IMR-90 (cell line): ENCODE measurements around the gene CDH2. TPM values are rescaled to one million over a fixed set of nuclear protein-coding genes. Genes with fewer than 3 reads are reported as not detected.

Source experiments
- ATAC-seq: fragments of 200-7000 bp; cut with Tn5 transposase; 2 replicates; pipeline ENCODE4 v1.9.1; 2020; ENCODE audit warnings: low read depth, mild to moderate bottlenecking, moderate library complexity
- BruUV-seq: library from RNA; stranded (reverse); fragments of 400-500 nt; replicated peaks from 2 replicates; lab custom pipeline; 2021; lab: Mats Ljungman, UMichigan
- CTCF ChIA-PET: fragments of 300-600 bp; formaldehyde crosslinking; extraction: SDS; loops from one replicate; lab custom pipeline; 2021; ENCODE audit warnings: antibody characterized with exemption; lab: Yijun Ruan, JAX
- POLR2A ChIA-PET: fragments of 300-600 bp; sonication (Branson Sonifier 250); formaldehyde crosslinking; loops from one replicate; lab custom pipeline; 2022; ENCODE audit warnings: antibody characterized with exemption; ENCODE audit not compliant: unreplicated experiment; lab: Charles Lee
- DNase-seq: peaks from one replicate; pipeline ENCODE4 v3.0.0; 2013
- H2AFZ ChIP-seq: replicated peaks from 2 replicates; pipeline ENCODE3; 2013; ENCODE audit warnings: low read length, mild to moderate bottlenecking; ENCODE audit not compliant: poor library complexity
- H2AK5ac ChIP-seq: 2 replicates; pipeline ENCODE4 v1.6.1; 2013; ENCODE audit warnings: low read depth, low read length, inconsistent platforms
- H2AK9ac ChIP-seq: replicated peaks from 2 replicates; pipeline ENCODE3; 2013; ENCODE audit warnings: mild to moderate bottlenecking, low read depth, low read length, moderate library complexity; ENCODE audit not compliant: poor library complexity
- H2BK120ac ChIP-seq: 2 replicates; pipeline ENCODE4 v1.6.1; 2013; ENCODE audit warnings: low read depth, low read length, inconsistent platforms
- H2BK15ac ChIP-seq: 3 replicates; pipeline ENCODE4 v1.6.1; 2013; ENCODE audit warnings: low read depth, low read length, inconsistent platforms
- H2BK20ac ChIP-seq: 2 replicates; pipeline ENCODE4 v1.6.1; 2013; ENCODE audit warnings: low read depth, mild to moderate bottlenecking, inconsistent platforms, low read length, moderate library complexity
- H2BK5ac ChIP-seq: 2 replicates; pipeline ENCODE4 v1.6.1; 2013; ENCODE audit warnings: mild to moderate bottlenecking, low read depth, low read length, inconsistent platforms; ENCODE audit not compliant: poor library complexity, severe bottlenecking
- H3K14ac ChIP-seq: replicated peaks from 2 replicates; pipeline ENCODE4 v1.6.1; 2013; ENCODE audit warnings: low read depth, low read length, inconsistent platforms
- H3K18ac ChIP-seq: 2 replicates; pipeline ENCODE4 v1.6.1; 2013; ENCODE audit warnings: low read depth, low read length, control low read depth
- H3K23ac ChIP-seq: 2 replicates; pipeline ENCODE4 v1.6.1; 2013; ENCODE audit warnings: low read depth, low read length, inconsistent platforms
- H3K27ac ChIP-seq: 2 replicates; pipeline ENCODE4 v1.5.1; 2013; ENCODE audit warnings: mild to moderate bottlenecking, control low read depth, low read length; ENCODE audit not compliant: insufficient read depth
- H3K27me3 ChIP-seq: 2 replicates; pipeline ENCODE4 v1.6.1; 2013; ENCODE audit warnings: low read length; ENCODE audit not compliant: control insufficient read depth, insufficient read depth
- H3K36me3 ChIP-seq: 2 replicates; pipeline ENCODE4 v1.6.1; 2013; ENCODE audit warnings: low read length, mixed read lengths; ENCODE audit not compliant: control insufficient read depth, insufficient read depth
- H3K4ac ChIP-seq: 2 replicates; pipeline ENCODE4 v1.6.1; 2013; ENCODE audit warnings: low read depth, low read length, inconsistent platforms
- H3K4me1 ChIP-seq: 2 replicates; pipeline ENCODE4 v1.6.1; 2013; ENCODE audit warnings: low read length, mixed read lengths; ENCODE audit not compliant: control insufficient read depth, insufficient read depth
- H3K4me2 ChIP-seq: 2 replicates; pipeline ENCODE4 v1.6.1; 2013; ENCODE audit warnings: low read depth, mild to moderate bottlenecking, control low read depth, low read length, moderate library complexity
- H3K4me3 ChIP-seq: 2 replicates; pipeline ENCODE4 v1.5.1; 2013; ENCODE audit warnings: low read depth, mild to moderate bottlenecking, control low read depth, low read length, moderate library complexity; ENCODE audit not compliant: insufficient read depth
- H3K56ac ChIP-seq: 2 replicates; pipeline ENCODE4 v1.6.1; 2013; ENCODE audit warnings: low read length, inconsistent platforms; ENCODE audit not compliant: insufficient read depth; ENCODE audit errors: extremely low read depth
- H3K79me1 ChIP-seq, 2 experiments: 2 replicates each; pipeline ENCODE4 v1.6.1; 2013; ENCODE audit warnings: low read length in 2 of 2, inconsistent platforms in 1 of 2, low read depth in 1 of 2
- H3K9ac ChIP-seq: 2 replicates; pipeline ENCODE4 v1.6.1; 2013; ENCODE audit warnings: low read depth, low read length, control low read depth
- H3K9me1 ChIP-seq: 2 replicates; pipeline ENCODE4 v1.6.1; 2013; ENCODE audit warnings: low read length, inconsistent platforms; ENCODE audit not compliant: insufficient read depth
- H3K9me3 ChIP-seq: 2 replicates; pipeline ENCODE4 v1.6.1; 2013; ENCODE audit warnings: low read length; ENCODE audit not compliant: control insufficient read depth, insufficient read depth
- H4K20me1 ChIP-seq: 2 replicates; pipeline ENCODE4 v1.6.1; 2013; ENCODE audit warnings: low read length, inconsistent platforms; ENCODE audit not compliant: insufficient read depth
- H4K5ac ChIP-seq: 2 replicates; pipeline ENCODE4 v1.6.1; 2013; ENCODE audit warnings: mild to moderate bottlenecking, low read depth, low read length, control low read depth
- H4K8ac ChIP-seq, 2 experiments: 2 replicates each; pipeline ENCODE4 v1.6.1; 2013; ENCODE audit warnings: low read depth in 2 of 2, low read length in 2 of 2, control low read depth in 1 of 2, inconsistent platforms in 1 of 2
- H4K91ac ChIP-seq: 2 replicates; pipeline ENCODE4 v1.6.1; 2013; ENCODE audit warnings: low read depth, low read length, inconsistent platforms; ENCODE audit not compliant: insufficient read depth
- BHLHE40 ChIP-seq: fragments of 150-350 bp; IDR thresholded peaks from 2 replicates; pipeline ENCODE4 v1.6.1; 2016; ENCODE audit warnings: mild to moderate bottlenecking, low read depth, low read length
- CEBPB ChIP-seq: IDR thresholded peaks from 2 replicates; pipeline ENCODE4 v1.6.1; 2012; ENCODE audit warnings: low read depth, low read length, improper control_type of control experiment
- CTCF ChIP-seq: conservative IDR thresholded peaks from 2 replicates; pipeline ENCODE4 v1.5.1; 2012; ENCODE audit warnings: mild to moderate bottlenecking, low read depth, low read length, improper control_type of control experiment
- FOS ChIP-seq: fragments of 150-350 bp; IDR thresholded peaks from 2 replicates; pipeline ENCODE4 v1.6.1; 2016; ENCODE audit warnings: low read depth, low read length
- MAFK ChIP-seq: IDR thresholded peaks from 2 replicates; pipeline ENCODE4 v1.6.1; 2012; ENCODE audit warnings: low read depth, low read length, improper control_type of control experiment
- MAZ ChIP-seq: IDR thresholded peaks from 2 replicates; pipeline ENCODE4 v1.6.1; 2012; ENCODE audit warnings: low read depth, mild to moderate bottlenecking, low read length, improper control_type of control experiment, moderate library complexity, borderline replicate concordance
- MXI1 ChIP-seq: IDR thresholded peaks from 2 replicates; pipeline ENCODE4 v1.6.1; 2012; ENCODE audit warnings: low read depth, mild to moderate bottlenecking, low read length, moderate library complexity, borderline replicate concordance
- NFE2L2 ChIP-seq: fragments of 150-350 bp; IDR thresholded peaks from 2 replicates; pipeline ENCODE4 v1.6.1; 2016; ENCODE audit warnings: low read depth, mild to moderate bottlenecking, low read length
- POLR2A ChIP-seq: IDR thresholded peaks from 2 replicates; pipeline ENCODE4 v1.6.1; 2012; ENCODE audit warnings: mild to moderate bottlenecking, low read depth, low read length
- RCOR1 ChIP-seq: IDR thresholded peaks from 2 replicates; pipeline ENCODE4 v1.6.1; 2012; ENCODE audit warnings: mild to moderate bottlenecking, low read length, improper control_type of control experiment; ENCODE audit not compliant: insufficient replicate concordance
- RFX5 ChIP-seq: IDR thresholded peaks from 2 replicates; pipeline ENCODE4 v1.8.0; 2012; ENCODE audit warnings: low read depth, mild to moderate bottlenecking, low read length, moderate library complexity
- SMC3 ChIP-seq: fragments of 150-350 bp; IDR thresholded peaks from 2 replicates; pipeline ENCODE4 v1.6.1; 2016; ENCODE audit warnings: low read depth, mild to moderate bottlenecking, antibody characterized with exemption, low read length, moderate library complexity
- USF2 ChIP-seq: fragments of 150-350 bp; IDR thresholded peaks from 2 replicates; pipeline ENCODE4 v1.6.1; 2017; ENCODE audit warnings: mild to moderate bottlenecking, antibody characterized with exemption, low read length, low read depth
- WGBS, 2 experiments: methylation state at CpG; one replicate each; pipeline versions ENCODE4 v1.1.5 to v1.1.7; 2013; ENCODE audit warnings: missing lambda C conversion rate in 2 of 2; ENCODE audit not compliant: insufficient read length in 1 of 2; ENCODE audit errors: extremely low coverage in 2 of 2; 5-methylcytosine and 5-hydroxymethylcytosine counted together
- dilution Hi-C: fragments of 300-500 bp; cut with HindIII; formaldehyde crosslinking; loops from one replicate; pipeline ENCODE4 v1.14.3; 2018; ENCODE audit warnings: low sequenced_read_pairs; ENCODE audit not compliant: unreplicated experiment
- in situ Hi-C: fragments of 300-500 bp; cut with MboI; formaldehyde crosslinking; loops from 3 replicates; pipeline ENCODE4 v1.14.3; 2019; ENCODE audit warnings: low sequenced_read_pairs, inconsistent platforms, mixed read lengths
- intact Hi-C: fragments of 100-400 bp; cut with micrococcal nuclease; formaldehyde crosslinking; loops from 2 replicates; pipeline ENCODE4 v1.10.0; 2022
- polyA plus RNA-seq, 3 experiments: library from polyadenylated mRNA; depleted of rRNA; stranded (reverse); fragments of >200 nt; gene quantifications; 2 replicates each; pipeline ENCODE4 v1.2.3, GENCODE V29; 2012; ENCODE audit warnings: low replicate concordance in 1 of 3
- total RNA-seq: library from RNA; depleted of rRNA; stranded (reverse); fragments of >200 nt; gene quantifications from 2 replicates; pipeline ENCODE4 v1.2.3, GENCODE V29; 2012
- TF ChIP-seq, protein P1 (sequence below): fragments of 150-350 bp; IDR thresholded peaks from 2 replicates; pipeline ENCODE4 v1.6.1; 2016; ENCODE audit warnings: low read depth, mild to moderate bottlenecking, low read length, moderate library complexity, borderline replicate concordance

The CDH2 gene
- total and polyA plus RNA-seq, 2 of the 4 experiments (the other 2 are of a cell fraction) = 55.6 to 111 TPM

- no peaks in the 10 kb centered on the region for H4K20me1 ChIP-seq
- peak overlapping the region; percentile 95 for H3K4ac ChIP-seq
- H3K14ac ChIP-seq = peak overlapping the region; percentile 98
- peak overlapping the region; percentile 95 for H3K23ac ChIP-seq
- ATAC-seq (peak; percentile 85), DNase-seq (peak; percentile 94)
- H2BK15ac ChIP-seq = peak overlapping the region; percentile 94
- peak overlapping the region; percentile 98 for H2BK20ac ChIP-seq
- H2AFZ ChIP-seq = no peak overlapping the region
- no peak overlapping the region for H3K4me3 ChIP-seq
- peaks cover 17% of the 10 kb centered on the region for H3K9me1 ChIP-seq
- intact Hi-C loops = loop anchor here (5.0 kb wide), 1 partner anchor 47 kb away; no protein-coding TSS in a partner anchor
- peak overlapping the region; percentile 97 for H2AK5ac ChIP-seq
- H4K8ac ChIP-seq = peak overlapping the region; percentile 84 to 90
- in situ Hi-C loops = no loop called here
- peak overlapping the region; percentile 97 for H4K91ac ChIP-seq
- peak overlapping the region; percentile 41; the same call in 1 of the 2 replicates for H3K4me2 ChIP-seq
- WGBS, 2 experiments = no CpG with 5 or more reads among the region's 4 CpGs
- peak overlapping the region; percentile 98 for H2BK120ac ChIP-seq
- dilution Hi-C loops = no loop called here
- H2AK9ac ChIP-seq = peak overlapping the region; percentile 45
- no peaks in the 10 kb centered on the region for H3K27me3 ChIP-seq
- no peaks in the 10 kb centered on the region for H3K36me3 ChIP-seq
- H3K9me3 ChIP-seq = no peaks in the 10 kb centered on the region
- BruUV-seq = no TSS peak
- H3K79me1 ChIP-seq = peaks cover 24 to 38% of the 10 kb centered on the region in 2 experiments
- peak overlapping the region; percentile 99 for H2BK5ac ChIP-seq
- H3K27ac ChIP-seq = peak overlapping the region; percentile 18
- no peak overlapping the region; the same call in 1 of the 2 replicates for H3K9ac ChIP-seq
- H3K56ac ChIP-seq = peak overlapping the region; percentile 88
- H3K4me1 ChIP-seq = peaks cover 16% of the 10 kb centered on the region
- POLR2A ChIA-PET = no interaction called here
- H3K18ac ChIP-seq = peak overlapping the region; percentile 84; the same call in 1 of the 2 replicates
- CTCF ChIA-PET = interaction anchor here (0.7 kb wide), 1 partner anchor 88 kb away, joined by 3 read pairs; no protein-coding TSS in a partner anchor
- H4K5ac ChIP-seq = peak overlapping the region; percentile 97
- 0 out of 2 replicates have a peak, but pooled peaks have one; percentile 28 for TF ChIP-seq NFE2L2
- TF ChIP-seq SMC3 = no peak
- no peak for TF ChIP-seq BHLHE40
- TF ChIP-seq, protein P1, sequence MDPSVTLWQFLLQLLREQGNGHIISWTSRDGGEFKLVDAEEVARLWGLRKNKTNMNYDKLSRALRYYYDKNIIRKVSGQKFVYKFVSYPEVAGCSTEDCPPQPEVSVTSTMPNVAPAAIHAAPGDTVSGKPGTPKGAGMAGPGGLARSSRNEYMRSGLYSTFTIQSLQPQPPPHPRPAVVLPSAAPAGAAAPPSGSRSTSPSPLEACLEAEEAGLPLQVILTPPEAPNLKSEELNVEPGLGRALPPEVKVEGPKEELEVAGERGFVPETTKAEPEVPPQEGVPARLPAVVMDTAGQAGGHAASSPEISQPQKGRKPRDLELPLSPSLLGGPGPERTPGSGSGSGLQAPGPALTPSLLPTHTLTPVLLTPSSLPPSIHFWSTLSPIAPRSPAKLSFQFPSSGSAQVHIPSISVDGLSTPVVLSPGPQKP = no peak
- no peak for TF ChIP-seq POLR2A
- TF ChIP-seq CEBPB = peak; percentile 91
- no peak for TF ChIP-seq MXI1
- TF ChIP-seq CTCF = no peak
- peak; percentile 70 for TF ChIP-seq FOS
- TF ChIP-seq RCOR1 = no peak
- no peak; the same call in 1 of the 2 replicates for TF ChIP-seq MAFK
- no peak for TF ChIP-seq RFX5
- TF ChIP-seq USF2 = no peak
- no peak for TF ChIP-seq MAZ
Observed at GRCh38 chr18:28065031-28065792, 111.7 kb downstream of the CDH2 start.
